Endothelial cell of umbilical vein (primary cell): Measurements from ENCODE around the gene MED12L. TPM values are rescaled to one million over a fixed set of nuclear protein-coding genes. Genes with fewer than 3 reads are reported as not detected.

ENCODE experiments used
- BruUV-seq: library from RNA; stranded (reverse); fragments of 400-500 nt; replicated peaks from 2 replicates; lab custom pipeline; 2021; lab: Mats Ljungman, UMichigan
- CTCF ChIA-PET: fragments of 300-600, 350-600 bp; sonication (Branson Sonifier 250); formaldehyde crosslinking; loops from one replicate; lab custom pipeline; 2021; ENCODE audit warnings: antibody characterized with exemption, inconsistent platforms; lab: Charles Lee
- POLR2A ChIA-PET: fragments of 300-600, 350-600 bp; sonication (Branson Sonifier 250); formaldehyde crosslinking; loops from one replicate; lab custom pipeline; 2021; ENCODE audit warnings: antibody characterized with exemption, inconsistent platforms; lab: Charles Lee
- DNase-seq: peaks from one replicate; pipeline ENCODE4 v3.0.0-alpha.2; 2011; ENCODE audit warnings: low read depth, low spot score
- FAIRE-seq: peaks from 2 replicates; lab custom pipeline; 2011; peaks lifted over from hg19 to GRCh38; lab: Jason Lieb, UNC
- H2AFZ ChIP-seq: 2 replicates; pipeline ENCODE4 v1.6.0; 2012; ENCODE audit warnings: low read depth, low read length, control low read depth, inconsistent platforms
- H3K27ac ChIP-seq: 2 replicates; pipeline ENCODE4 v1.5.1; 2011; ENCODE audit warnings: low read depth, mild to moderate bottlenecking, control low read depth, low read length, moderate library complexity; ENCODE audit not compliant: insufficient read depth
- H3K27me3 ChIP-seq, 2 experiments: 2 replicates each; pipeline versions ENCODE4 v1.6.0 to v1.6.1; 2011; ENCODE audit warnings: low read length in 2 of 2, mixed read lengths in 1 of 2; ENCODE audit not compliant: control insufficient read depth in 2 of 2, insufficient read depth in 2 of 2
- H3K36me3 ChIP-seq, 2 experiments: 2 replicates in 1 of 2; 3 replicates in 1 of 2; pipeline ENCODE4 v1.5.1; 2011; ENCODE audit warnings: low read length in 2 of 2, mild to moderate bottlenecking in 1 of 2, moderate library complexity in 1 of 2; ENCODE audit not compliant: control insufficient read depth in 2 of 2, insufficient read depth in 2 of 2; ENCODE audit errors: extremely low read depth in 1 of 2
- H3K4me1 ChIP-seq: 3 replicates; pipeline ENCODE4 v1.5.1; 2011; ENCODE audit warnings: mild to moderate bottlenecking, low read length; ENCODE audit not compliant: control insufficient read depth, insufficient read depth; ENCODE audit errors: extremely low read depth
- H3K4me2 ChIP-seq: 2 replicates; pipeline ENCODE4 v1.6.1; 2011; ENCODE audit warnings: low read length, control low read depth, mixed read lengths; ENCODE audit not compliant: insufficient read depth
- H3K4me3 ChIP-seq, 3 experiments: fragments of 200-600 bp in 1 of 3; sonication (generic), shearing (Covaris generic) in 1 of 3; replicated peaks in 1 of 3; 2 replicates each; pipeline ENCODE4 v1.5.1; 2011 to 2016; ENCODE audit warnings: control low read depth in 3 of 3, low read length in 3 of 3, mild to moderate bottlenecking in 2 of 3, inconsistent platforms in 1 of 3, low read depth in 1 of 3, moderate library complexity in 1 of 3; ENCODE audit not compliant: insufficient read depth in 1 of 3
- H3K79me2 ChIP-seq: 2 replicates; pipeline ENCODE4 v1.6.0; 2012; ENCODE audit warnings: low read length, inconsistent platforms; ENCODE audit not compliant: control insufficient read depth, insufficient read depth
- H3K9ac ChIP-seq: replicated peaks from 2 replicates; pipeline ENCODE3; 2011; ENCODE audit warnings: low read length, control low read depth; ENCODE audit not compliant: insufficient read depth; ENCODE audit errors: extremely low read depth
- H3K9me1 ChIP-seq: replicated peaks from 3 replicates; pipeline ENCODE4 v1.6.0; 2011; ENCODE audit warnings: mild to moderate bottlenecking, low read length; ENCODE audit not compliant: control insufficient read depth, insufficient read depth; ENCODE audit errors: extremely low read depth
- H3K9me3 ChIP-seq: replicated peaks from 2 replicates; pipeline ENCODE4 v1.5.1; 2012; ENCODE audit warnings: low read length, inconsistent platforms; ENCODE audit not compliant: control insufficient read depth, insufficient read depth
- H4K20me1 ChIP-seq: replicated peaks from 2 replicates; pipeline ENCODE3; 2011; ENCODE audit warnings: mild to moderate bottlenecking, low read length; ENCODE audit not compliant: control insufficient read depth, insufficient read depth; ENCODE audit errors: extremely low read depth
- JUN ChIP-seq: IDR thresholded peaks from 2 replicates; pipeline ENCODE4 v1.6.1; 2011; ENCODE audit warnings: borderline replicate concordance, low read depth; ENCODE audit not compliant: insufficient read length, insufficient read depth
- MYC ChIP-seq: IDR thresholded peaks from one replicate; pipeline ENCODE4 v1.6.1; 2011; ENCODE audit warnings: mild to moderate bottlenecking, low read depth, low read length
- dilution Hi-C: fragments of 300-500 bp; cut with MboI; formaldehyde crosslinking; loops from one replicate; pipeline ENCODE4 v1.15.0; 2019; ENCODE audit warnings: low sequenced_read_pairs; ENCODE audit not compliant: extremely low pct_ligation_motif_present
- intact Hi-C: fragments of 100-400 bp; cut with micrococcal nuclease; formaldehyde crosslinking; loops from one replicate; pipeline ENCODE4 v1.10.0; 2022
- polyA plus RNA-seq, 4 experiments: library from polyadenylated mRNA; depleted of rRNA in 3 of 4; stranded (reverse) in 3 of 4; unstranded in 1 of 4; fragments of >200 nt; gene quantifications; 2 replicates each; pipeline versions ENCODE4 v1.2.1 to v1.2.3, GENCODE V29; 2011 to 2012; ENCODE audit warnings: missing spikeins in 1 of 4
- total RNA-seq: library from RNA; stranded (reverse); gene quantifications from 2 replicates; pipeline ENCODE4 v1.2.3, GENCODE V29; 2021
- TF ChIP-seq, protein P1 (sequence below), 2 donors: IDR thresholded peaks; 1 replicate in 1 of 2; 2 replicates in 1 of 2; pipeline ENCODE4 v1.5.1; 2011; ENCODE audit warnings: low read length in 2 of 2, mild to moderate bottlenecking in 2 of 2, moderate library complexity in 2 of 2, control low read depth in 1 of 2, inconsistent platforms in 1 of 2, low read depth in 1 of 2; ENCODE audit not compliant: insufficient read depth in 1 of 2; ENCODE audit errors: extremely low read depth in 1 of 2

MED12L gene
- total and polyA plus RNA-seq, 2 donors (not counting 3 experiments of a cell fraction or from before 2014, with no cell fraction given) = 0.03 to 0.27 TPM

DNA sequence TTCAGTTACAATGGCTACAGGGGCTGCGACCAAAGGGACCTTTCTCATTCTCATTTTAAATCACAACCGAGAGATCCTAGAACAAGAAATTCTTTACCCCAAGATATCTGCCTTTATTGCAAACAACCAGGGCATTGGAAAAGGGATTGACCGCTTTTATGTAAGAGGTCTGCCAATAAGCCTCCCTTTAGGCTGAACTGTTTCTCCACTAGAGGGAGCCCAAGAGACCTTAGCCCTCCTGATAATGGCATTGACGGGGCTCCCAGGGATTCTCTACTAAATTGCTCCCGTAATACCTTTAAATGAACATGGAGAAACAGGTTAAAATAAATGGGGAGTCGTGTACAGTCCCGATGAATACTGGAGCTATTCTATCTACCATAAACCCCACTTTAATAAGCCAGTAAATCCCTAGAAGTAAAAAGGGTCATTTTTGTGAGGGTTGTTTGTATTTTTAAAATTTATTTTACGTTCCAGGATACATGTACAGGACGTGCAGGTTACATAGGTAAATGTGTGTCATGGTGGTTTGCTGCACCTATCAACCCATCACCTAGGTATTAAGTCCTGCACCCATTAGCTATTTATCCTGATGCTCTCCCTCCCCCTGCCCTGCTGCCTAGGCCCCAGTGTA lies 382.9 kb downstream of the MED12L start:
- no peak for TF ChIP-seq JUN
- no peak for TF ChIP-seq MYC
- TF ChIP-seq, protein P1, sequence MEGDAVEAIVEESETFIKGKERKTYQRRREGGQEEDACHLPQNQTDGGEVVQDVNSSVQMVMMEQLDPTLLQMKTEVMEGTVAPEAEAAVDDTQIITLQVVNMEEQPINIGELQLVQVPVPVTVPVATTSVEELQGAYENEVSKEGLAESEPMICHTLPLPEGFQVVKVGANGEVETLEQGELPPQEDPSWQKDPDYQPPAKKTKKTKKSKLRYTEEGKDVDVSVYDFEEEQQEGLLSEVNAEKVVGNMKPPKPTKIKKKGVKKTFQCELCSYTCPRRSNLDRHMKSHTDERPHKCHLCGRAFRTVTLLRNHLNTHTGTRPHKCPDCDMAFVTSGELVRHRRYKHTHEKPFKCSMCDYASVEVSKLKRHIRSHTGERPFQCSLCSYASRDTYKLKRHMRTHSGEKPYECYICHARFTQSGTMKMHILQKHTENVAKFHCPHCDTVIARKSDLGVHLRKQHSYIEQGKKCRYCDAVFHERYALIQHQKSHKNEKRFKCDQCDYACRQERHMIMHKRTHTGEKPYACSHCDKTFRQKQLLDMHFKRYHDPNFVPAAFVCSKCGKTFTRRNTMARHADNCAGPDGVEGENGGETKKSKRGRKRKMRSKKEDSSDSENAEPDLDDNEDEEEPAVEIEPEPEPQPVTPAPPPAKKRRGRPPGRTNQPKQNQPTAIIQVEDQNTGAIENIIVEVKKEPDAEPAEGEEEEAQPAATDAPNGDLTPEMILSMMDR (IDR thresholded peaks at IDR 0.05; ENCODE audit: extremely low read depth in 1 of 2, insufficient read depth in 1 of 2, low read depth in 1 of 2, low read length in 2 of 2) = peak; percentile 83 to 86
- FAIRE-seq (peak; percentile 69), DNase-seq (peak; percentile 62)
- no peaks in the 10 kb centered on the region for H4K20me1 ChIP-seq
- ChIA-PET POLR2A (no interaction called here), CTCF (interaction anchor here (0.9 to 7.8 kb wide), 17 partner anchors 9 to 451 kb away, joined by 3 to 171 read pairs (median 5); no protein-coding TSS in a partner anchor)
- no peaks in the 10 kb centered on the region for H3K9me3 ChIP-seq
- H3K4me3 ChIP-seq = no peak overlapping the region
- no peaks in the 10 kb centered on the region for H3K9me1 ChIP-seq
- dilution Hi-C loops (no loop called here), intact Hi-C loops (loop anchor here (1.0 to 10.0 kb wide), 3 partner anchors 371 to 1106 kb away; no protein-coding TSS in a partner anchor)
- no peak overlapping the region for H3K4me2 ChIP-seq
- H3K27ac ChIP-seq = no peak overlapping the region
- no peaks in the 10 kb centered on the region for H3K36me3 ChIP-seq
- peaks cover 0 to 2% of the 10 kb centered on the region in 2 experiments for H3K27me3 ChIP-seq
- H3K79me2 ChIP-seq = no peaks in the 10 kb centered on the region
- H3K4me1 ChIP-seq = no peaks in the 10 kb centered on the region
- no TSS peak for BruUV-seq
- no peak overlapping the region for H2AFZ ChIP-seq
- H3K9ac ChIP-seq = no peak overlapping the region
